Progenitor cell of endocrine pancreas (in vitro differentiated cells): ENCODE data around the gene RAB6B. TPM values are rescaled to one million over a fixed set of nuclear protein-coding genes. Genes with fewer than 3 reads are reported as not detected.
A peak's percentile ranks its signal among the peaks of the same experiment; 100 is the strongest.

ENCODE experiments used
- DNase-seq: peaks from one replicate; pipeline ENCODE4 v3.0.0; 2021; ENCODE audit warnings: low spot score; ENCODE audit not compliant: unreplicated experiment
- H3K27ac Mint-ChIP-seq: 2 replicates; pipeline ENCODE4 v1.8.0; 2021; ENCODE audit warnings: mild to moderate bottlenecking, moderate library complexity, mixed read lengths
- H3K27me3 Mint-ChIP-seq: 2 replicates; pipeline ENCODE4 v1.8.0; 2021; ENCODE audit warnings: mixed read lengths
- H3K36me3 Mint-ChIP-seq: 2 replicates; pipeline ENCODE4 v1.8.0; 2022; ENCODE audit warnings: mixed read lengths; ENCODE audit not compliant: insufficient read depth
- H3K4me1 Mint-ChIP-seq: 2 replicates; pipeline ENCODE4 v1.8.0; 2021; ENCODE audit warnings: low read depth, mixed read lengths
- H3K4me3 Mint-ChIP-seq: 2 replicates; pipeline ENCODE4 v1.8.0; 2021; ENCODE audit warnings: low read depth, mild to moderate bottlenecking, moderate library complexity, mixed read lengths
- H3K9me3 Mint-ChIP-seq: 2 replicates; pipeline ENCODE4 v1.8.0; 2021; ENCODE audit warnings: low read depth, mixed read lengths
- total RNA-seq: library from RNA; stranded (reverse); gene quantifications from 2 replicates; pipeline ENCODE4 v1.2.1, GENCODE V29; 2021
- TF ChIP-seq, protein P1 (sequence below): fragments of 200-600 bp; sonication (generic); IDR thresholded peaks from one replicate; pipeline ENCODE4 v1.5.0; 2021; ENCODE audit warnings: antibody characterized with exemption, mild to moderate bottlenecking; ENCODE audit not compliant: unreplicated experiment

RAB6B gene
- total RNA-seq, 1 donor from 2014 or later, result 10.5 TPM

DNA sequence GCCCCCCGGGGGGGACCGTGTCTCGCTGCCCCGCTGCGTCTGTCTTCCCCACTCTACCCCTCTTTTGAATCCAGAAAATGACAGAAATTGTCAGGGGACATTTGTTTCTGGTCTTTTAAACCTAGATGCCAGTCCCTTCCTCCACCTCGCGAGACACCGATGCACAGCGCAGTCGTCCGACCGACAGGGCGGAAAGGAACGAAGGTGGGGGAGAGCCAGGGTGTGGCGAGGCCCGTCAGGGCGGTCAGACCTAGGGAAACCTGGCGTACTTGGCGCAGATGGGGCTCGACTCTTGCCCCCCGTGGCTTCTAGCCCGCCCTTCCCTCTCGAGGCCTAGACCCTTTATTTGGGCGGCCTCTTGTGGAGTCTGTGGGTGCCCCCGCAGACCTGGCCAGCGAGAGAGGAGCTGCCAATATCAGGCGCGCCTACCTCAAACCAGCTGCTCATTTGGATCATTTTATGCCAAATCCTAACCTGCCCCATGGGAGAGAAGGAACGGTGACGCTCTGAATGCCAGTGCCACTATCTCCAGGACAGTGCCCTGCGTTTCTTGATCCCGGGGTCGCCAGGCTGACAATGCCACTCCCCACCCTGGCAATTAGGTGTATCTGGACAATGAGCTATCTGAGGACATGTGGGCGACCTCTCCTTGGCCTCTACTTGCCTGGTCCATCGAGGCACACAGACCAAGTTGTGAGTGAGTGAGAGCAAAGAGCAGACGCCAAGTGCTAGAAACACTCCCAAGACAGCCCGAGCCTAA, 500 bp upstream of the RAB6B start:
- Mint-ChIP-seq H3K9me3 (no peaks in the 10 kb centered on the region), H3K27me3 (peaks cover 78% of the 10 kb centered on the region), H3K4me3 (peak overlapping the region; percentile 85), H3K36me3 (no peaks in the 10 kb centered on the region), H3K4me1 (no peaks in the 10 kb centered on the region), H3K27ac (peak overlapping the region; percentile 93)
- TF ChIP-seq, protein P1, sequence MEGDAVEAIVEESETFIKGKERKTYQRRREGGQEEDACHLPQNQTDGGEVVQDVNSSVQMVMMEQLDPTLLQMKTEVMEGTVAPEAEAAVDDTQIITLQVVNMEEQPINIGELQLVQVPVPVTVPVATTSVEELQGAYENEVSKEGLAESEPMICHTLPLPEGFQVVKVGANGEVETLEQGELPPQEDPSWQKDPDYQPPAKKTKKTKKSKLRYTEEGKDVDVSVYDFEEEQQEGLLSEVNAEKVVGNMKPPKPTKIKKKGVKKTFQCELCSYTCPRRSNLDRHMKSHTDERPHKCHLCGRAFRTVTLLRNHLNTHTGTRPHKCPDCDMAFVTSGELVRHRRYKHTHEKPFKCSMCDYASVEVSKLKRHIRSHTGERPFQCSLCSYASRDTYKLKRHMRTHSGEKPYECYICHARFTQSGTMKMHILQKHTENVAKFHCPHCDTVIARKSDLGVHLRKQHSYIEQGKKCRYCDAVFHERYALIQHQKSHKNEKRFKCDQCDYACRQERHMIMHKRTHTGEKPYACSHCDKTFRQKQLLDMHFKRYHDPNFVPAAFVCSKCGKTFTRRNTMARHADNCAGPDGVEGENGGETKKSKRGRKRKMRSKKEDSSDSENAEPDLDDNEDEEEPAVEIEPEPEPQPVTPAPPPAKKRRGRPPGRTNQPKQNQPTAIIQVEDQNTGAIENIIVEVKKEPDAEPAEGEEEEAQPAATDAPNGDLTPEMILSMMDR, result no peak
- DNase-seq, result no peak

DNA sequence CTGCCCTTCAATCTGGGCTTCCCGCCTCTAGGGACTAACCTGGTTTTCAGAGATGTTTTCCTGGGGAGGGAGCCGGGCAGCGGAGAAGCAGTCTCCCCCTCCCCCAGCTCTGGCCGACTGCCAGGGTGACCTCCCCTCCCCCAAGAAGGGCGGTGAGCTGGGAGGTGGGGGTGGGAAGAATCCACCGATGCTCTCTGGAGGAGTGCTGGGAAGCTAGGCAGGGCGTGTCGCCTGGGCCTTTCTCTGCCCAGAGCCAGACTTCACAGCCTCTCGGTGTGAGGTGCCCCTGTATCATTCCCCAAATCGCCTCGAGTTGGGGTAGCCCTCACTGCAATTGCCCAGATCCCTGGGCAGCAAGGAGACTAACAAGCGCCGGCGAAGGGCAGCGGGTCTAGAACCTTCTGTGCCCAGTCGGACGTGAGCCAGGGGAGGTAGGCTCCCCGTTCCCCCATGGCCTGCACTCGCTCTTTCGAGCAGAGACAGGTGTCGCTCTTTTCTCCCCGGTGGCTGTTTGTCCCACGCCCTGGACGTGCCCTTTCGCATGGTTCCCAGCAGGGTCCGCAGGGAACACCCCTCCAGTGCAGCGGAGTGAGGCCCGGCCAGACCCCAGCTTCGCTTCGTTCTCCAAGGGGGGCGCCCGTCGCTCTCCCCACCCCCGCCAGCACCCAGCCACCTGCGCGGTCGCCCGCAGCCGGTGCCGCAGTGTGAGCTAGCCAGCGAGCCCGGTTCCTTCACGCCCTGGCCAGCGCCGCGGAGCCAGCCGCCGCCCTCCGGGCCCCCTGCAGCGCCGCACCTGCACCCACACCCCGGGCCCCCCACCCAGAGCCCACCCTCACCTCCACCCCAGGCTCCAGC, 1.1 kb downstream of the RAB6B start:
- DNase-seq, result no peak
- Mint-ChIP-seq H3K36me3 (no peaks in the 10 kb centered on the region), H3K4me1 (no peaks in the 10 kb centered on the region), H3K9me3 (no peaks in the 10 kb centered on the region), H3K27ac (no peak overlapping the region), H3K4me3 (peak overlapping the region; percentile 71), H3K27me3 (peaks cover 75% of the 10 kb centered on the region)
- TF ChIP-seq, protein P1, result peak; percentile 15

DNA sequence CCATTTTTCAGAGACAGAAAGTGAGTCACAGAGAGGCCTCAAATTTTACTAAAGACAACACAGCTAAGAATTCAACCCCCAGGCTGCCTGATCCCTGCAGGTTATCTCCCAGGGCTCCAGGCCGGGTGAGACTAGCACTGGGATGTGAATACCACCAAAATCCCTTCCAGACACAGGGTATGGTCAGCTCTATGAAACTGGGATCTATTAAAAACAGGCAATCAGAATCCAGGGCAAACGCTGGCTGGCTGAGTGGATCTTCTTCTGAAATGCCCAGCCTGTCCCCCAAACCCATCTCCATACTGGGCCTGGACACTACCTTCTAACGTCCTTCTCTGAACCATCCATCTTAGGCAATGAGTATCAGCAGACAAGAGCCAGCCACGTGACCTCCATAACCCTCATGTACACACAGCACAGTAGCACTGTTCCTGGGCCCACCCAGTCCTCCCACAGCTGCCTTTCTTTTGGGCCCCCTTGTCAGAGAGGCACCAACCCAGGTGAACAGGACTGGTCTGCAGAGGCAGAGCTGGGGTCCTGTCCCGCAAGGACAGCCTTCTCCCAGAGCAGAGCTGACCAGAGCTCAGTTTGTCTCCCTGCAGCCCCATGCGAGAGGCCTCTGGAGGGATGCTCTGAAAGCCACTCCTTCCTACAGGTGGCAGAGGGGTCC, 1.9 kb downstream of the RAB6B start:
- Mint-ChIP-seq H3K36me3 (no peaks in the 10 kb centered on the region), H3K27ac (no peak overlapping the region), H3K4me3 (peak overlapping the region; percentile 71), H3K27me3 (peaks cover 73% of the 10 kb centered on the region), H3K4me1 (no peaks in the 10 kb centered on the region), H3K9me3 (no peaks in the 10 kb centered on the region)
- TF ChIP-seq, protein P1, result no peak
- no peak for DNase-seq

DNA sequence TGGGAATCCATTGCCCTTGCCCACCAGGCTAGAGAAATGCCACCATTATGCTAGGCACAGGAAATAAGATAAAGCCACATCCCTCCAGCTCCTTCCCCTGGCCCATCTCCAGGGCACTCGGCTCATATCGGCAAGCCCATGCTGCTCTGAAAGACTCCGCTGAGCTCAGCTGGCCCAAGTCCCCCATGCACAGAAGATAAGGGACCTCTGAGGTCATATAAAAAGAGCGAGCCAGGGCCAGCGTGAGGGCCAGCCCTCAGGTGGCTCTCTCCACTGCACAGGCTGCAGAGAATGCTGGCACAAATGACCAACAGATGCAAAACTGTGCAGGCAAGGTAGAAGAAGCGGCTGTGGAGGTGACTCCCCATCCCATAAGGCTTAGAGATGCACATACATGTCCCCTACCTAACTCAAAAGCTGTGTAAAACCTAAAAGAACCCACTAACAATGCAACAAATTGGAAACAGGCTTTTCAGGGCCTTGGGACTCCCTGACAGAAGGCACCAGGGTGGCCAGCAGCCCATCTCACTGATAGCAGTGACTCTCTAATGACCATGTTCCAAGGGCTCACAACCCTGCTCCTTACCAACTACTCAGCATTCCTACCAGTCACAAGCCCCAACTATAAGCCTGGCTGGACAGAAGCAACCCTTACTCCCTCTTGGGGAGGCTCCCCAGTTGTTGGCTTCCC, 3.0 kb downstream of the RAB6B start:
- DNase-seq, result no peak
- Mint-ChIP-seq H3K4me1 (no peaks in the 10 kb centered on the region), H3K9me3 (no peaks in the 10 kb centered on the region), H3K4me3 (no peak overlapping the region), H3K36me3 (no peaks in the 10 kb centered on the region), H3K27ac (no peak overlapping the region), H3K27me3 (peaks cover 64% of the 10 kb centered on the region)
- TF ChIP-seq, protein P1, result no peak
